NCI-H1105 treated with DMSO at 0.1 percent for 48 hours (cell line): Measurements from ENCODE around the gene CCDC24.

Source experiments
- DNase-seq: peaks from one replicate; lab custom pipeline; 2025; lab: John Stamatoyannopoulos, UW

Gene CCDC24

DNA sequence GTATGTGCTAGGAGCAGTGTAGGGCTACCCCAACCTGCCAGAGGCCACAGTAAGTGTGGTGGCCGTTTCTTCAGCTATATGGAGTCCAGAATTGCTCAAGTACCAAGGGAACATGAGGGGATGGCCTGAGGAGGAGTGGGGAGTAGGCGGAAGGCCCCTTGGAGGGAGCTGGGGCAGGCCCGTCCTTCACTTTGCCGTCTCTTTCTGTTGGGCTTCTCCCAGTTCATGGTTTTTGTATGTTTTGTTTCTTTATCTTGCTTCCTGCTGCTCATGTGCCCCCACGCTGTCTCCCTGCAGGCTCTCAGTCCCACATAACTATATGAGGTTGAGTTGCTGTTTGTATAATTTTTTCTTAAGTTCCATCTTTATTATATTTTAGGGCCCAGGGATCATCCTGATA lies 27.5 kb upstream of the CCDC24 start:
- DNase-seq: no peak

DNA sequence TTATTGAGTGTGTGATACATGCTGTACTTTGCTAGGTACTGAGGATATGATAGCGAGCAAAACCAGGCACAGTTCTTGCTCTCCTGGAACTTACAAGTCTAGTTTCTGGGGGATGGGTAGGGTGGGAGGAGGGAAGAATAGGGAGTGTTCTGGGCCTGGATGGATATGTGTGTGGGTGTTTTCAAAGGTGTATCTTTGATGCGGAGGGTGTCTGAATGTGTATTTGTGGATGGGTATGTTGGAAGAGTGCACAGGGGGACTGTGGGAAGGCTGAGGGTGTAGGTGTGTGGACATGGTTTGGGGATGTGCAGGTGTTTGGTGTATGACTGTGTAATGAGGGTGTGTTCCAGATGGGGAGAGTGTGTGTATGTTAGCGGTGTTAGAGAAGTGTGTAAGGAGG lies 26.1 kb upstream of the CCDC24 start:
- no peak for DNase-seq

- no peak for DNase-seq
Observed at GRCh38 chr1:43968348-43968948, 23.0 kb upstream of the CCDC24 start.

DNA sequence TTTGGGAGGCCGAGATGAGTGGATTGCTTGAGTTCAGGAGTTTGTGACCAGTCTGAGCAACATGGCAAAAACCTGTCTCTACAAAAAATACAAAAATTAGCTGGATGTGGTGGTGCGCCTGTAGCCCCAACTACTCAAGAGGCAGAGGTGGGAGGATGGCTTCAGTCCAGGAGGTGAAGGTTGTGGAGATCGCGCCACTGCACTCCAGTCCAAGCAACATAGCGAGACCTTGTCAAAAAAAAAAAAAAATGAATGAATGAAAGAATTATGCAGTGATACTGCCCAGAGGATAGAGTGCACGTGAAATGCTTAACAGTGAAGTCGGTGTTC lies 22.0 kb upstream of the CCDC24 start:
- DNase-seq: no peak

DNA sequence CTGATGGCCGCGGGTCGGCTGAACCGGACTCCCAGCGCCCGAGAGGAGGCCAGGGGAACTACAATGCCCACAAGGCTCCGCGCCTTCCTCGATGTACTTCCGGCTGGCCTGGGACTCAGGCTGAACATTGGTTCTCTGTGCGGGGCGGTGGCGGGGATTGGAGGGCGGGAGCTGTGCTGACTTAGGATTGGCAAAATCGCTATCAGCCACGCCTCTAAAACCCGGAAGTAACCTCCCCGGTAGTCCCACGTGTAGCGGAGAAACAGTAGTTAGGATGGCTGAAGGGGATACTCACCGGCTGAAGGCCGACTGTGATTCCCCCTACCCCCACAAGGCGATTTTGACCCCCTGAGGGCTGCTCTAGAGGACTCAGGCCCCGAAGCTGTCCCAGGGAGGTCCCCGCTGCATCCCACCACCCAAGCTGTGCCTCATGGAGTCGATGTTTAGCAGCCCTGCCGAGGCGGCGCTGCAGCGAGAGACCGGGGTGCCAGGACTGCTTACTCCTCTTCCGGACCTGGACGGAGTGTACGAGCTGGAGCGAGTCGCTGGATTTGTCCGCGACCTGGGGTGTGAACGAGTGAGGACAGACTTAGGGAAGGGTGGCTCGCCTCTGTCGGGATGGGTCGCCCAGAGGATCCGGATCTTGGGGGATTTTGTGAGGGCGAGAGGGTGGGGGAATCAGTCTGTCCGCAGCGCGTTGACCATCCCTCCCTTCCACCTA lies 21.5 kb upstream of the CCDC24 start, which contains the start of gene DPH2:
Gene DPH2, plus strand, starts transcription at position 265 of the 721 bp plus-strand sequence. Its CDS starts 166 bp downstream, at position 431.
- DNase-seq: peak; percentile 97

DNA sequence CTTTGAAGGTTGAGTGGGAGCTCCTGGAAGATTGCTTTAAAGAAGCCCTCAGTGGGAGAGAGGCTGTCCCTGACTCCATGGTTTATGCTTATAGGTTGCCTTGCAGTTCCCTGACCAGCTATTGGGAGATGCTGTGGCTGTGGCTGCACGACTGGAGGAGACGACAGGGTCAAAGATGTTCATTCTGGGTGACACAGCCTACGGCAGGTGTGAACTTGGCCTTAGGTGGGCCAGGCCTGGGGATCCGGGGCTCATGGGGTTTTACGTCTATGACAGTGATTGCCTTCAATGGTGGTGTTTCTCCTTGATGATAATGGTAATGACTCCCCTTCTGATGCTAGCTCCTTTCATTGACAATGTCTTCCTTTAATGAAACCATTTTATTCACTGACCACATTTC lies 20.9 kb upstream of the CCDC24 start:
- DNase-seq: no peak

DNA sequence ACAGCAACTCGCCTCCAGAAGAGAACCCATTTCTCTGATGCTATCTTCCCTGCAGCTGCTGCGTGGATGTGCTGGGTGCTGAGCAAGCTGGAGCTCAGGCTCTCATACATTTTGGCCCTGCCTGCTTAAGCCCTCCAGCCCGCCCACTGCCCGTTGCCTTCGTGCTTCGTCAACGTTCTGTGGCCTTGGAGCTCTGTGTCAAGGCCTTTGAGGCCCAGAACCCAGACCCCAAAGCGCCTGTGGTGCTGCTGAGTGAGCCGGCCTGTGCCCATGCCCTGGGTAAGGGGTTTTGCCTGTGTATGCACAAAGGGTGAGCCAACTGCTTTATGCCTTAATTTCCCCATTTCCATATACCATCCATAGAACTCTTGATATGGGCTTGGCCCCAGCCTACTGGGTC lies 20.5 kb upstream of the CCDC24 start:
- DNase-seq: no peak

GRCh38 chr1:43971336-43971980 lies 19.9 kb upstream of the CCDC24 start:
- DNase-seq: no peak

DNA sequence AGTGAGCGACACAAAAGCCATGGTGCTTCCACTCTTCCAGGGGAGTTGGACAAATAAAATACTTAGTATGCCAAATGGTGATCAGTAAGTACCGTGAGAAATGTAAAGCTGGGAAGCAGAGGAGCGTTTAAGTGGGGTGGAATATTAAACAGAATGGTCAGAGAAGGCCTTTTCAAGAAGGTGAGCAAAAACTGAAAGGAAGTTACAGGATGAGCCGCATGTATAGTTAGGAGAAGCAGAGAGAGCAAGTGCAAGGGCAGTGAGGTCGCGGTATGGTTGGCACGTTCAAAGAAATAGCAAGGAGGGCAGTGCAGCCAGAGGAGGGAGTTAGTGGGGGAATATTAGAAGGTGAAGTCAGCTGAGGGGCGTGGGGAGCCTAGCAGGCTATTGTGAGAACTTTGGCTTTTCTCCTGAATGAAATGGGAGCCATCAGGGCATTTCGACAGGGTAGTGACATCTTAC lies 17.4 kb upstream of the CCDC24 start:
- peak; percentile 83 for DNase-seq

- peak; percentile 90 for DNase-seq
Observed at GRCh38 chr1:43974443-43975248, 16.8 kb upstream of the CCDC24 start, which contains the start of gene ATP6V0B. ATP6V0B (plus strand) TSS chr1:43974960; CDS start chr1:43975041, 81 bp downstream.

GRCh38 chr1:43975249-43975961 lies 16.0 kb upstream of the CCDC24 start:
- no peak for DNase-seq

GRCh38 chr1:43976045-43976444 lies 15.4 kb upstream of the CCDC24 start:
- no peak for DNase-seq

- no peak for DNase-seq
Observed at GRCh38 chr1:43976890-43977289, 14.5 kb upstream of the CCDC24 start.

GRCh38 chr1:43977376-43978263 lies 13.8 kb upstream of the CCDC24 start:
- no peak for DNase-seq

DNA sequence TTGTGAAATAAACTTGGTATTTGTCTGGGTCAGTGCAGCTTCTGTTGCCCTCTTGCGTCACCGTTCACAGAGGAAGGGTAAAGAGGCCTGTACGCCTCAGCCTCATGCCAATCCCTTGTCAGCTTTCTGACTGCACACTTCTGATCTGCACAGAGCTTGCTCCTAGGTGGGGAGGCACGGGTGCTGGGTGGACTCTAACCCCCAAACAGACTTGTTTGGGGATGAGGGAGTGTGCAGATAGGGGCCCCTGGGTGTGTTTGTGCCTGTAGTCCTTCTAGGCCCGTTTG lies 13.2 kb upstream of the CCDC24 start:
- no peak for DNase-seq

GRCh38 chr1:43978551-43979260 lies 12.7 kb upstream of the CCDC24 start, which contains the start of gene B4GALT2:
B4GALT2 (plus strand) TSS chr1:43979210; CDS start chr1:43981161, 1,951 bp downstream.
- DNase-seq: peak; percentile 35

DNA sequence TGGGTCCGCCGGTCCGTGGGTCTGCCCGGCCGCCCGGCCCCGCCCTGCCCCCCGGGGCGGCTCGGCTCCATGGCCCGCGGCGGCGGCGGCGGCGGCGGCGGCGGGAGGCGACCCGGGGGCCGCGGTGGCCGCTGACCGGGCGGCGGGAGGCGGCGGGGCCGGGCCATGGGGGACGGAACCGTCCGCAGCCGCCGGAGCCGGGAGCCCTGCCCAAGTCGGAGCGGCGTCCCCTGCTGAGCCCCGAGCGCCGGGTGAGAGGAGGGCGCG lies 12.2 kb upstream of the CCDC24 start:
- no peak for DNase-seq

DNA sequence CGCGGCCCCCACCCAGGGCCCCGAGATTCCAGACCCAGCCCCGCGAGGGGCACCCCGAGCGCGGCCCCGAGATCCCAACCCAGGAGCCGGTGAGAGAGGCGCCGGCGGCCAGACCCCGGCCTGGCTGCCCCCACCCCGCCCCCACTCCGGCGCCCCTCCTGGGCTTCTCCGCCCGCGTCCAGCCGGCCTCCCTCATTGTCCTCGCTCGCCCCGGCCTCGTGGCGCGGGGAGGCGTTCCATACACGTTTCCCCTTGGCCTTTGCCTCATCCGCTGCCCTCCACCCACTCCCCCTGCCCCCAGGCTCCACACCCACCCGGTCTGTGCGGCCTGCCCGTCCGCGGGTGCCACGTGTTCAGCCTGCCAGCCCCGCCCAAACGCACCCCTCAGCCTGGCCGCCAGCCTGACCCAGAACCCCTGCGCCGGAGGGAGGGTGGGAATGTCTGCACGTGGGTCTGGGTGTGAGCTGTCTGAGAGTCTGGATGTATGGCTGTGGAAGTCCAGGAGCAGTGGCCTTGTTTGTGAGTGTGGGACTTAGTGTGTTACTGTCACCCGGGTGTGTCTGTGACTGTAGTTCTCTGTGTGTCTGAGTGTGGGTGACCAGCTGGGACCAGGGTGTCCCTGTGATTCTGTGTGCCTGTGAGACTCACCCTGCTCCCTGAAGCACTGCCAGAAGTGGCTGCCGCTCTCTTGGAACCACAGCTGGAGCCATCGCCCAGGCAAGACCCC lies 11.7 kb upstream of the CCDC24 start:
- peak; percentile 19 for DNase-seq

GRCh38 chr1:43980255-43981134 lies 10.9 kb upstream of the CCDC24 start:
- no peak for DNase-seq
